Peyer's patch (tissue), 4 donors: Measurements from ENCODE around the gene SLC35D3.
"Not testable (repeated sequence)": the region's sequence is repeated elsewhere in the genome, so short reads cannot be mapped to it uniquely, and the experiment has no call there.

Source experiments
- POLR2A ChIP-seq, 2 donors: fragments of 450-650 bp; IDR thresholded peaks; one replicate each; pipeline ENCODE4 v1.5.1; 2017; ENCODE audit warnings: antibody characterized with exemption in 2 of 2, mild to moderate bottlenecking in 2 of 2, moderate library complexity in 2 of 2
- TF ChIP-seq, protein P1 (sequence below), 6 experiments: fragments of 450-650 bp in 4 of 6; fragments of 200-600 bp in 2 of 6; sonication (generic) in 1 of 6; IDR thresholded peaks; one replicate each; pipeline ENCODE4 v1.5.1; 2017 to 2019; ENCODE audit warnings: antibody characterized with exemption in 6 of 6, mild to moderate bottlenecking in 3 of 6, moderate library complexity in 1 of 6

GRCh38 chr6:136876469-136876868 is 45.6 kb upstream of the SLC35D3 start:
- not testable (repeated sequence) for TF ChIP-seq POLR2A (IDR thresholded peaks at IDR 0.05)
- TF ChIP-seq, protein P1, sequence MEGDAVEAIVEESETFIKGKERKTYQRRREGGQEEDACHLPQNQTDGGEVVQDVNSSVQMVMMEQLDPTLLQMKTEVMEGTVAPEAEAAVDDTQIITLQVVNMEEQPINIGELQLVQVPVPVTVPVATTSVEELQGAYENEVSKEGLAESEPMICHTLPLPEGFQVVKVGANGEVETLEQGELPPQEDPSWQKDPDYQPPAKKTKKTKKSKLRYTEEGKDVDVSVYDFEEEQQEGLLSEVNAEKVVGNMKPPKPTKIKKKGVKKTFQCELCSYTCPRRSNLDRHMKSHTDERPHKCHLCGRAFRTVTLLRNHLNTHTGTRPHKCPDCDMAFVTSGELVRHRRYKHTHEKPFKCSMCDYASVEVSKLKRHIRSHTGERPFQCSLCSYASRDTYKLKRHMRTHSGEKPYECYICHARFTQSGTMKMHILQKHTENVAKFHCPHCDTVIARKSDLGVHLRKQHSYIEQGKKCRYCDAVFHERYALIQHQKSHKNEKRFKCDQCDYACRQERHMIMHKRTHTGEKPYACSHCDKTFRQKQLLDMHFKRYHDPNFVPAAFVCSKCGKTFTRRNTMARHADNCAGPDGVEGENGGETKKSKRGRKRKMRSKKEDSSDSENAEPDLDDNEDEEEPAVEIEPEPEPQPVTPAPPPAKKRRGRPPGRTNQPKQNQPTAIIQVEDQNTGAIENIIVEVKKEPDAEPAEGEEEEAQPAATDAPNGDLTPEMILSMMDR (IDR thresholded peaks at IDR 0.05): not testable (repeated sequence)
